ENCODE data around the gene HOXC12. TPM values are rescaled to one million over a fixed set of nuclear protein-coding genes. Genes with fewer than 3 reads are reported as not detected.

The HOXC12 gene
- total RNA-seq, 4 donors from 2014 or later = 3.7 to 6.8 (median 4.7) TPM

DNA sequence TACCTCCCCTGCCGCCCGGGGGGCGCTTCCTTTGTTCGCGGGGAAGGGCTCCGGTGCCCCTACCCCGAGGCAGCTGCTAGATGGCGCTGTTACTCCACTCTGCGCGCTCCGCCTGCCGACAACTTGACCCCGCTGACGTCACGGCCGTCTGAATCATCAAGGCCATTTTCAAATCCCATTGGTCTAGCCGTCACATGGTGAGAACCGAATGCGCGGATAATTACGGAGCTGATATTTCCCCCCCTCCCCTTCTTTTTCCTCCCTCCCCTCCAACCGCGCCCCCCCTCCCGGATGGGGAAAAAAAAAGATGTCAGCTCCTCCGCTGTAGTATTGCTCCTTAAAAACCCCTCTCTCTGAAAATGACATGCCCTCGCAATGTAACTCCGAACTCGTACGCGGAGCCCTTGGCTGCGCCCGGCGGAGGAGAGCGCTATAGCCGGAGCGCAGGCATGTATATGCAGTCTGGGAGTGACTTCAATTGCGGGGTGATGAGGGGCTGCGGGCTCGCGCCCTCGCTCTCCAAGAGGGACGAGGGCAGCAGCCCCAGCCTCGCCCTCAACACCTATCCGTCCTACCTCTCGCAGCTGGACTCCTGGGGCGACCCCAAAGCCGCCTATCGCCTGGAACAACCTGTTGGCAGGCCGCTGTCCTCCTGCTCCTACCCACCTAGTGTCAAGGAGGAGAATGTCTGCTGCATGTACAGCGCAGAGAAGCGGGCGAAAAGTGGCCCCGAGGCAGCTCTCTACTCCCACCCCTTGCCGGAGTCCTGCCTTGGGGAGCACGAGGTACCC, 30.4 kb downstream of the HOXC12 start, which contains the start of gene HOXC10:
Gene HOXC10 (plus strand): TSS at position 246 of the 791 bp plus-strand sequence. CDS start 114 bp downstream, at position 360.
- TF ChIP-seq POLR2AphosphoS5 (IDR thresholded peaks at IDR 0.05) = peak in 2 of 3 donors; percentile 35 to 51
- no peak for TF ChIP-seq POLR2A (IDR thresholded peaks at IDR 0.05)
- TF ChIP-seq, protein P1, sequence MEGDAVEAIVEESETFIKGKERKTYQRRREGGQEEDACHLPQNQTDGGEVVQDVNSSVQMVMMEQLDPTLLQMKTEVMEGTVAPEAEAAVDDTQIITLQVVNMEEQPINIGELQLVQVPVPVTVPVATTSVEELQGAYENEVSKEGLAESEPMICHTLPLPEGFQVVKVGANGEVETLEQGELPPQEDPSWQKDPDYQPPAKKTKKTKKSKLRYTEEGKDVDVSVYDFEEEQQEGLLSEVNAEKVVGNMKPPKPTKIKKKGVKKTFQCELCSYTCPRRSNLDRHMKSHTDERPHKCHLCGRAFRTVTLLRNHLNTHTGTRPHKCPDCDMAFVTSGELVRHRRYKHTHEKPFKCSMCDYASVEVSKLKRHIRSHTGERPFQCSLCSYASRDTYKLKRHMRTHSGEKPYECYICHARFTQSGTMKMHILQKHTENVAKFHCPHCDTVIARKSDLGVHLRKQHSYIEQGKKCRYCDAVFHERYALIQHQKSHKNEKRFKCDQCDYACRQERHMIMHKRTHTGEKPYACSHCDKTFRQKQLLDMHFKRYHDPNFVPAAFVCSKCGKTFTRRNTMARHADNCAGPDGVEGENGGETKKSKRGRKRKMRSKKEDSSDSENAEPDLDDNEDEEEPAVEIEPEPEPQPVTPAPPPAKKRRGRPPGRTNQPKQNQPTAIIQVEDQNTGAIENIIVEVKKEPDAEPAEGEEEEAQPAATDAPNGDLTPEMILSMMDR (IDR thresholded peaks at IDR 0.05) = peak; percentile 80 to 85
- Histone ChIP-seq H3K4me1 (peaks cover 80% of the 10 kb centered on the region), H3K27me3 (peaks cover 64% of the 10 kb centered on the region), H3K9me3 (no peaks in the 10 kb centered on the region), H3K36me3 (no peaks in the 10 kb centered on the region), H3K27ac (peak within 1 kb of the TSS; percentile 98), H3K4me3 (peak within 1 kb of the TSS; percentile 60)
- WGBS = 1% methylated on average over 39 of the region's 55 CpGs
- DNase-seq (ENCODE audit: low spot score in 2 of 2) = peak; percentile 98

GRCh38 chr12:53985692-53985993, 30.9 kb downstream of the HOXC12 start:
- peaks cover 83% of the 10 kb centered on the region for H3K4me1 ChIP-seq
- H3K4me3 ChIP-seq = peak overlapping the region; percentile 60
- peaks cover 63% of the 10 kb centered on the region for H3K27me3 ChIP-seq
- no peaks in the 10 kb centered on the region for H3K9me3 ChIP-seq
- WGBS = no CpG with 5 or more reads among the region's 21 CpGs
- TF ChIP-seq, protein P1 (IDR thresholded peaks at IDR 0.05) = no peak
- TF ChIP-seq POLR2A (IDR thresholded peaks at IDR 0.05) = no peak
- TF ChIP-seq EP300 (IDR thresholded peaks at IDR 0.05) = no peak
- TF ChIP-seq POLR2AphosphoS5 (IDR thresholded peaks at IDR 0.05) = no peak
- no peak for DNase-seq (ENCODE audit: low spot score in 2 of 2)
- peak overlapping the region; percentile 98 for H3K27ac ChIP-seq
- no peaks in the 10 kb centered on the region for H3K36me3 ChIP-seq

- Histone ChIP-seq H3K36me3 (no peaks in the 10 kb centered on the region), H3K27me3 (peaks cover 59% of the 10 kb centered on the region), H3K4me3 (peak overlapping the region; percentile 60), H3K9me3 (no peaks in the 10 kb centered on the region), H3K27ac (peak overlapping the region; percentile 98), H3K4me1 (peaks cover 83% of the 10 kb centered on the region)
- 2% methylated on average over 16 of the region's 50 CpGs for WGBS
- TF ChIP-seq POLR2A (IDR thresholded peaks at IDR 0.05) = peak in 1 of 2 donors; percentile 16
- TF ChIP-seq, protein P1 (IDR thresholded peaks at IDR 0.05) = peak in 1 of 2 donors; percentile 26
- TF ChIP-seq EP300 (IDR thresholded peaks at IDR 0.05) = no peak
- TF ChIP-seq POLR2AphosphoS5 (IDR thresholded peaks at IDR 0.05) = peak in 2 of 3 donors; percentile 23 to 55
- DNase-seq (ENCODE audit: low spot score in 2 of 2) = no peak
These were observed 31.4 kb downstream of the HOXC12 start for GRCh38 chr12:53985994-53986685.

DNA sequence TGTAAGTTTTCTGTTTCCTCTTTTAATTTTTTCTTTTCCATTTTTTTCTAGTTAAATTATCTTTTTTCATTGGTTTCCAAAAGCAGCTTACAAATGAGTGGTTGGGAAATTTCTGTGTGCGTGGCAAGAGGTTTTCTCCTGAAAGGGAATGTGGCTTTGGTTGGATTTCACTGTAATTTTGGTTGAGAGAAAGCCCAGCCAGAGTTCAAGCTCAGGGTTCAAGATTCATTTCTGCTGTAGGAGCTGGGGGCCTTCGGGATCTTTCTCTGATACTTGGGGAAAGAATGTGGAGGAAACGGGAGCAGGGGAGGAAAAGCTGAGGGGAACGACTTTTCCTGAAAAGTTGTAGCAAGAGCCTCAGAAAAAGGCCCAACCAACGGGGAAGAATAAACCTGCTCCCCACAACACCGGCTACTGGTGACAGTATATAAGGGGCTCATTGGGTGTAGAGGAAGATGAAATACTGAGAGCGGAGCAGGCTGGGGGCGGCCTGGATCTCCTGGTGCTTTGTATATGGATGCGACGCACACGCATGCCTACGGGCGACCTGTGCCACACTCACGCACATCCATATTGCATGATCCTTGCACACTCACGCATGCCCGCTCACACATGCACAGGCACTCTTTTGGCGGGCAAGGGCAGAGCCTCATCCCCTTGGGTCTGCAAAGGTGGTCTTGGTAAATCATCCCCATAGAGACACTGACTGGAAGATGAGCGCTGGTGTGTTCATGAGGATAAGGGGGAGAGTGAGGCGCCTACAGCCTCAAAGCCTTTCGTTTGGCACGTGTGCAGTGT, 32.2 kb downstream of the HOXC12 start:
- TF ChIP-seq, protein P1 (IDR thresholded peaks at IDR 0.05) = no peak
- TF ChIP-seq EP300 (IDR thresholded peaks at IDR 0.05) = no peak
- TF ChIP-seq POLR2A (IDR thresholded peaks at IDR 0.05) = no peak
- TF ChIP-seq POLR2AphosphoS5 (IDR thresholded peaks at IDR 0.05) = no peak
- 27% methylated on average over 21 of the region's 21 CpGs for WGBS
- Histone ChIP-seq H3K36me3 (no peaks in the 10 kb centered on the region), H3K9me3 (no peaks in the 10 kb centered on the region), H3K27me3 (peaks cover 54% of the 10 kb centered on the region), H3K4me1 (peaks cover 85% of the 10 kb centered on the region), H3K4me3 (peak overlapping the region; percentile 60), H3K27ac (peak overlapping the region; percentile 98)
- DNase-seq (ENCODE audit: low spot score in 2 of 2) = no peak

Measured in suprapubic skin (tissue), 4 donors.